ENCODE measurements around the gene TACC2.

DNA sequence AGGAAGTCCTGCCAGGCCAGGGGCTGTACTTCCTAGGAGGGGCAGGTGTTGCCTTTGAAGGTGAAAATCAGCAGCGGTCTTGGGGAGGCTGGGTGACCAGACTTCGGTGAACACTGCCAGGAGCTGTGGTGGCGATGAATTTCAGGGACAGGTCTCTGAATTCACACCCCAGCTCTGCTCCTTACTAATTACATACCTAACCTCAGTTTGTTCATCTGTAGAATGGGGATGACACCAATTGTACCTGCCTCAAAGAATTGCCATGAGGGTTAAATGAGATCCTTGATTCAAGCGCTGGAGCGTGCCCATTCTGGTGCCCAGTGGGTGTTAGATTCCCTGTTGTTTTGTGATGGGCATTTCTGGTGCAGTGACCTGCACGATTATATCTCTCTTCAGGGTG is 102.8 kb downstream of the TACC2 start:
- TF ChIP-seq, protein P1, sequence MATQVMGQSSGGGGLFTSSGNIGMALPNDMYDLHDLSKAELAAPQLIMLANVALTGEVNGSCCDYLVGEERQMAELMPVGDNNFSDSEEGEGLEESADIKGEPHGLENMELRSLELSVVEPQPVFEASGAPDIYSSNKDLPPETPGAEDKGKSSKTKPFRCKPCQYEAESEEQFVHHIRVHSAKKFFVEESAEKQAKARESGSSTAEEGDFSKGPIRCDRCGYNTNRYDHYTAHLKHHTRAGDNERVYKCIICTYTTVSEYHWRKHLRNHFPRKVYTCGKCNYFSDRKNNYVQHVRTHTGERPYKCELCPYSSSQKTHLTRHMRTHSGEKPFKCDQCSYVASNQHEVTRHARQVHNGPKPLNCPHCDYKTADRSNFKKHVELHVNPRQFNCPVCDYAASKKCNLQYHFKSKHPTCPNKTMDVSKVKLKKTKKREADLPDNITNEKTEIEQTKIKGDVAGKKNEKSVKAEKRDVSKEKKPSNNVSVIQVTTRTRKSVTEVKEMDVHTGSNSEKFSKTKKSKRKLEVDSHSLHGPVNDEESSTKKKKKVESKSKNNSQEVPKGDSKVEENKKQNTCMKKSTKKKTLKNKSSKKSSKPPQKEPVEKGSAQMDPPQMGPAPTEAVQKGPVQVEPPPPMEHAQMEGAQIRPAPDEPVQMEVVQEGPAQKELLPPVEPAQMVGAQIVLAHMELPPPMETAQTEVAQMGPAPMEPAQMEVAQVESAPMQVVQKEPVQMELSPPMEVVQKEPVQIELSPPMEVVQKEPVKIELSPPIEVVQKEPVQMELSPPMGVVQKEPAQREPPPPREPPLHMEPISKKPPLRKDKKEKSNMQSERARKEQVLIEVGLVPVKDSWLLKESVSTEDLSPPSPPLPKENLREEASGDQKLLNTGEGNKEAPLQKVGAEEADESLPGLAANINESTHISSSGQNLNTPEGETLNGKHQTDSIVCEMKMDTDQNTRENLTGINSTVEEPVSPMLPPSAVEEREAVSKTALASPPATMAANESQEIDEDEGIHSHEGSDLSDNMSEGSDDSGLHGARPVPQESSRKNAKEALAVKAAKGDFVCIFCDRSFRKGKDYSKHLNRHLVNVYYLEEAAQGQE (IDR thresholded peaks at IDR 0.05; ENCODE audit: insufficient read depth in 1 of 2, low read depth in 2 of 2, low read length in 2 of 2) = no peak
- TF ChIP-seq POLR2AphosphoS5 (IDR thresholded peaks at IDR 0.05; ENCODE audit: low read depth, low read length) = no peak
- TF ChIP-seq TAF1 (IDR thresholded peaks at IDR 0.05; ENCODE audit: borderline replicate concordance, insufficient read depth, low read length) = no peak

Data from PFSK-1 (cell line).